Activated T-cell treated with anti-CD3 and anti-CD28 coated beads for 1 hour (primary cell): ENCODE data around the gene MAGEA12.
"Not testable (repeated sequence)": the region's sequence is repeated elsewhere in the genome, so short reads cannot be mapped to it uniquely, and the experiment has no call there.

Experiments used
- DNase-seq: peaks from one replicate; pipeline ENCODE4 v3.0.0-alpha.2; 2020; ENCODE audit warnings: low read depth

The MAGEA12 gene

GRCh38 chrX:152766562-152766961 lies 33.0 kb downstream of the MAGEA12 start:
- not testable (repeated sequence) for DNase-seq

- not testable (repeated sequence) for DNase-seq
Measured at GRCh38 chrX:152769549-152770289, 36.2 kb downstream of the MAGEA12 start, which contains the start of gene MAGEA6. TSS of gene MAGEA6 (minus strand) at chrX:152769689. CDS start at chrX:152767650, 2,039 bp downstream.

- not testable (repeated sequence) for DNase-seq
Measured at GRCh38 chrX:152787062-152787461, 53.5 kb downstream of the MAGEA12 start.
